Cardiac fibroblast (primary cell): ENCODE data around the gene IFNGR2.
"Not testable (repeated sequence)": the region's sequence is repeated elsewhere in the genome, so short reads cannot be mapped to it uniquely, and the experiment has no call there.

ENCODE experiments used
- DNase-seq, 2 donors: peaks; one replicate each; pipeline versions ENCODE4 v3.0.0 to v3.0.0-alpha.2; 2010; ENCODE audit warnings: low read depth in 2 of 2
- H3K4me3 ChIP-seq, 2 donors: replicated peaks in 1 of 2; 1 replicate in 1 of 2; 2 replicates in 1 of 2; pipeline ENCODE4 v1.5.1; 2011; ENCODE audit warnings: low read depth in 2 of 2, low read length in 2 of 2, mild to moderate bottlenecking in 2 of 2, moderate library complexity in 1 of 2
- CTCF ChIP-seq: IDR thresholded peaks from one replicate; pipeline ENCODE4 v1.5.1; 2011; ENCODE audit warnings: low read depth, mild to moderate bottlenecking, low read length, inconsistent platforms

The IFNGR2 gene

GRCh38 chr21:33375101-33375644, 28.0 kb upstream of the IFNGR2 start:
- no peak for TF ChIP-seq CTCF
- no peak overlapping the region for H3K4me3 ChIP-seq
- no peak for DNase-seq

- no peak for TF ChIP-seq CTCF
- no peak for DNase-seq
- no peak overlapping the region for H3K4me3 ChIP-seq
Observed at GRCh38 chr21:33377221-33377920, 25.8 kb upstream of the IFNGR2 start.

GRCh38 chr21:33378081-33378480, 25.1 kb upstream of the IFNGR2 start:
- DNase-seq, result no peak
- TF ChIP-seq CTCF, result no peak
- H3K4me3 ChIP-seq, result no peak overlapping the region

GRCh38 chr21:33379934-33380333, 23.3 kb upstream of the IFNGR2 start:
- H3K4me3 ChIP-seq, result not testable (repeated sequence)

GRCh38 chr21:33380483-33380998, 22.7 kb upstream of the IFNGR2 start:
- no peak for TF ChIP-seq CTCF
- H3K4me3 ChIP-seq, result no peak overlapping the region
- peak; percentile 96 to 97 for DNase-seq

More at GRCh38 chr21:33379934-33380333, 23.3 kb upstream of the IFNGR2 start:
- peak; percentile 86 to 89 for DNase-seq

- not testable (repeated sequence) for H3K4me3 ChIP-seq, DNase-seq
Observed at GRCh38 chr21:33381381-33381780, 21.8 kb upstream of the IFNGR2 start.

- no peak for TF ChIP-seq CTCF
- peak; percentile 74 to 91 for DNase-seq
- H3K4me3 ChIP-seq, result peak overlapping the region; percentile 8 to 9
Observed at GRCh38 chr21:33383056-33383888, 19.9 kb upstream of the IFNGR2 start.
